ENCODE data around the gene PSMA3.

The PSMA3 gene

GRCh38 chr14:58281969-58282368 is 37.3 kb downstream of the PSMA3 start:
- no peak for DNase-seq (ENCODE audit: low read depth)
- no peak overlapping the region for H3K4me3 ChIP-seq (ENCODE audit: low read length)
- TF ChIP-seq CTCF (conservative IDR thresholded peaks at IDR 0.05; ENCODE audit: low read length): no peak

- TF ChIP-seq CTCF (conservative IDR thresholded peaks at IDR 0.05; ENCODE audit: low read length): no peak
- H3K4me3 ChIP-seq (ENCODE audit: low read length): no peak overlapping the region
- no peak for DNase-seq (ENCODE audit: low read depth)
These were observed 38.4 kb downstream of the PSMA3 start for GRCh38 chr14:58282925-58283593.

GRCh38 chr14:58283730-58284129 is 39.1 kb downstream of the PSMA3 start:
- no peak overlapping the region for H3K4me3 ChIP-seq (ENCODE audit: low read length)
- DNase-seq (ENCODE audit: low read depth): no peak
- no peak for TF ChIP-seq CTCF (conservative IDR thresholded peaks at IDR 0.05; ENCODE audit: low read length)

- no peak for TF ChIP-seq CTCF (conservative IDR thresholded peaks at IDR 0.05; ENCODE audit: low read length)
- H3K4me3 ChIP-seq (ENCODE audit: low read length): no peak overlapping the region
- no peak for DNase-seq (ENCODE audit: low read depth)
These were observed 40.5 kb downstream of the PSMA3 start for GRCh38 chr14:58285132-58285531.

GRCh38 chr14:58287607-58288042 is 43.0 kb downstream of the PSMA3 start:
- DNase-seq (ENCODE audit: low read depth): no peak
- no peak overlapping the region for H3K4me3 ChIP-seq (ENCODE audit: low read length)
- no peak for TF ChIP-seq CTCF (conservative IDR thresholded peaks at IDR 0.05; ENCODE audit: low read length)

- no peak overlapping the region for H3K4me3 ChIP-seq (ENCODE audit: low read length)
- no peak for TF ChIP-seq CTCF (conservative IDR thresholded peaks at IDR 0.05; ENCODE audit: low read length)
- peak; percentile 32 for DNase-seq (ENCODE audit: low read depth)
These were observed 43.6 kb downstream of the PSMA3 start for GRCh38 chr14:58288106-58288792.

GRCh38 chr14:58291646-58292045 is 47.0 kb downstream of the PSMA3 start:
- no peak overlapping the region for H3K4me3 ChIP-seq (ENCODE audit: low read length)
- TF ChIP-seq CTCF (conservative IDR thresholded peaks at IDR 0.05; ENCODE audit: low read length): no peak
- no peak for DNase-seq (ENCODE audit: low read depth)

Data from AG10803 (cell line).